HG02678 (cell line): ENCODE measurements around the gene ZNF516.

Experiments
- ATAC-seq: cut with Tn5 transposase; IDR thresholded peaks from one replicate; pipeline ENCODE4 v1.9.1; 2021; ENCODE audit warnings: mild to moderate bottlenecking, moderate library complexity; ENCODE audit not compliant: unreplicated experiment

ZNF516 gene

DNA sequence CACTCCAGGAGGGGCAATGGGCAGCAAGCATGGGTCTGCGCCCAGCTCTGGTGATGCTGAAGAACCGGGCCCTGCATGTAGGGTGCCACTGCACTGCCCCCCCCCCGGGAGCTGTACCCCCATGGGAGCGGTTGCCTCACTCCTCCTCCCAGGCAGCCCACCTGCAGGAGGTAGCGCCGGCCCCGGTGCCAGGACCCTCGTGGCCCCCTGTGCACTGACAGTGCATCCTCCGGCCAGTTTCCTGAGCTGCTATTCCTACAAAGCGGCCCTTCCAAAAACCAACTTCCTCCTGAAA lies 109.4 kb downstream of the ZNF516 start:
- ATAC-seq, result no peak

DNA sequence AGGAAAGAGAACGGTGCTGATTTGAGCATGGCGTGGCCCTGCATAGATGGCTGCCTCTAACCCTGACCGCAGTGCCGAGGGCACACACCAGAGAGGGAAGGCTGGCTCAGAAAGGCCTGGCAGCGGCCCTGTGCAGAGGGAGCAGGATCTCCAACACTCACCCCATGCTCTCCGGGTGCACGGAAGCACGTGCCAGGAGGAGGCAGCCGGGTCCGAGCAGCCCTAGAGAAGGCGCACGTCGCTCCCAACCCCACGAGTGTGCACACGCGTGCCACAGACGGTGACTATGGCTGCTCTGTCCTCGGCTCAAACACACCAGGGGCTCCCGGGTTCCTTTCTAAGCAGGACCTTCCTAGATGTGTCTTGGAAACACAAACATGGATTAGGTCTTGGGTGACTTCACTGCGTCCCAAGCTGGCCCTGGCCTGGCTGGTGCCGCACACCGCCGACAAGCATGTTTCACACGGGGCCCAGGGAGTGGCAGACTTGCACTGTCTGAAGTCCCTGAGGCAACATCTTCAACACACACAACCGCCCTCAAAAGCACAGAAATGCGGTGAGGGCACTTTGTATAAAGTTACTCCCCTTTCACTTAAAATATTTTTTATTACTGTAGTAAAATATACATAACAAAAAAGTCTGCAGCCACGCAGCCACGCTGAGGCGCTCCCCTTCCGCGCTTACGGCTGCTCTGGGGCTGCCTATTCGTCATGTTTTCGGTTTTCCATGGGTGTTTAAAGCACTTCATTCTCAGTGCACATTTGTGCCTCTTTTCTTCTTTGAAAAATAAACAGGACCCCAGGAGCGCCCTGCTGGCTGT lies 110.0 kb downstream of the ZNF516 start:
- ATAC-seq, result no peak

GRCh38 chr18:76384114-76384790 lies 110.8 kb downstream of the ZNF516 start:
- ATAC-seq, result no peak

GRCh38 chr18:76383636-76384035 lies 111.4 kb downstream of the ZNF516 start:
- no peak for ATAC-seq

DNA sequence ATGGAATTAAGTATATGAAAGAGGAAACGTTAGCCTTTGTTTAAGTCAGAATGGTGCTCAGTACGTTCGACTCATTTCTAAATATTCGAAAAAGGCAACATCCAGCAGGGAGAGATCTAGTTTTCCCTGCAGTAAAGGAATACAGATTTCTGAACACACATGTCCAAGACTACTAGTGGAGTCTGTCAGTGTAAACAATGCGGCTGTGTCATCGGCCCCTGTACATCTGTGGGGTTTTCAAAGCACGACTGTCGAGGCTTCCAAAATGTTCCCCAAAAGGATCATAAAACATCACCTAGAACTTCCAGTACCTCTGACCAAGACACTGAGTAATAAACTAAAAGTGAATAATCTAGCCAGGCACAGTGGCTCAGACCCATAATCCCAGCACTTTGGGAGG lies 112.8 kb downstream of the ZNF516 start:
- no peak for ATAC-seq

DNA sequence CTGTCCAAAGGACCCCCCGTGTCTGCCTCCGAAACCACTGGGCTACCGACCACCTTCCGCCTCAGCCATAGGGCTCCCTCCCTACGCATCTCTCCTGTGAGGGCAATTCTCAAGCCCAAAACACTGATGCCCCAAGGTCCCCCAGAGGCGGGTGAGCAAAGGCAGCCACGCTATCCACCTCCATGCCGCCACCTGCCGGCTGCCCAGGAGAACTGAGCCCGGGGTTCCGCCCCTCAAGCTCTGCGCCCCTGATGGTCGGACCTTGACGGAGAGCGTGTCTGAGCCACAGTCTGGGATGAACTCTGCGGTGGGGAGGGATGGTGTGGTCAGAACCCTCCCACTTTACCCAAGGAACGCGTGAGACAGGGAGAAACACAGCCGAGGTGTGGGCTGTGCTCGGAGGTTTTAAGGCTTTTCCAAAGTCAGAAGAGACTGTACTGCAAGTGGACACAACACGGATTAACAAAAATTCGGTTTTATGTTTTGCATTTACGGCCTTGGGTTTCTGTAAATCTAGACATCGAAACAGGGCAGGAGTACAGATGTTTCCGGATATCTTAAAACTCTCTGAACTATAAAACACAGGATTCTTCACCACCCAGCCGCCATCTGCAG lies 114.1 kb downstream of the ZNF516 start:
- ATAC-seq, result peak; percentile 40

DNA sequence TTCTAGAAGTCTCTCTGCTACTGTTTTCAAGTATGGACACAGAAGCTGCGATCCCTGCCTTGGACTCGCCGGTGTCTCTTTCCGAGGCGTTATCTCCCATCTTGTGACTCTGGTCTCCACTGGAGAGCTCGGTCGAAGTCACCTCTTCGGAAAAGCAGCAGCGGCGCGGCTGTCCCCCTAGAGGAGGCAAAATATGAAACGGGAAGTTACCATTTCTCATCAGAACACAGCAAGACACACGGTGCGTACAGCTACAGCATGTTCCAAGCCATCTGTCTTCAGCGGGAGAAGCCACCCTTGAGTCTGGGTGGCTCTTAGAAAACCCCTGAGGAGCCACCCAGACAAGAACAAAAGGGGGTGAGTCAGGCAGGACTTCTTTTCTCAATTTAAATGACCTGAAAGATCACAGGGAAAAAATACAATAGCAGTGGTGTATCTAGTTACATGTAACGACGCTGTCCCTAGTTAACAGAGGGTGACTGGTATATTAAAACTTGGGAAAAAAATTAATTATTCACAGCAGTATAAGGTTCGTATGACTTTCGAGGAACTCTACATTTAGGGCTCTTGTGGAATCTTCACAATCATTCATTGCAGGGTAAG lies 114.8 kb downstream of the ZNF516 start:
- no peak for ATAC-seq

- ATAC-seq, result no peak
Observed at GRCh38 chr18:76379226-76380126, 115.6 kb downstream of the ZNF516 start.

DNA sequence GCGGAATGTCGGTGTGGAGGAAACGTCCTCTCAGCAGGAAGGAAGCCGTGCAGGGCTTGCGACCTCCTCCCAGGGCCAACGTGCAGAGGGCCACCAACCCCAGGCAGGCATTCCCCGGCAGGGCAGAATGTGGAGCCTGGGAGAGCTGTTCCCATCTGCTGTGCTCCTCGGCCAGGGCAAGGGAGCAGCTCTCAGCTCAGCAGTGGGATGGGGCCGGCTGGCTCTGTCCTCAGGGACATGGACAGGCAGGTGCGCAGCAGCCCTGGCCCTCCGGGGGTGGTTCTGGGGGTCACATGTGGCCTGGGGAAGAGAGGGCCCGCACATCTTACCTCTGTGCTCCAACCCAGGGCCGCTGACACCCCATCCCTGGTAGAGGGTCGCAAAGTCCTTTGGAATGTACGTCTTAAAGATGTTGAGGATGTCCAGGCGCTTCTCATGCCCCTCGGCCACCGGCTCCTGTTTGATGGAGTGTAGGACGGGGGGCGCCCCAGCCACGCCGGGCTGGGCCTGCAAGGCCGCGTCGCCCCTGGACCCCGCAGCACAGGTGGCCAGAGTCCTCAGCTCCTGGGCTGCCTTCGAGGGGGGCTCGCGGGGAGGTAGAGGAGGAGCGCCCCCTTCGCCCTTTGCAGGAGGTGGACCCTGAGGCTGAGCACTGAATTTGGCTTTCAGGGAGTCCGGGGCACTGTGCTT lies 116.4 kb downstream of the ZNF516 start:
- ATAC-seq, result no peak

DNA sequence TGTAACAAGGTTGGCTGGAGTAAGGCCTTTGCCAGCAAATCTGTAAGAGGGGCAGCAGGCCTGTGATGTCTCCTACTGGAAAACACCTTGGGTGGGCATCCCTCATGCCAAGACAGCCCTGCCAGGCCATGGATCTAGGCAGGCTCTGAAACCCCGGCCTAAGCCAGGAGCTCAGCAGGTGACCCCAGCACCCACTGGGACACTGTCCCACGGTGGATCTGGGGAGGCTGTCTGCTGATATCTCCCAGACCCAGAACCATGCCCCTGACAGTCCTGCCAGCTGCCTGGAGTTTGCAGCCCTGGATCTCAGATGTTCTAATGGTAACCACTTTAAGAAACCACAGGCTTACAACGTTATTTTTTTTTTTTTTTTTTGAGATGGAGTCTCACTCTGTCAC lies 117.7 kb downstream of the ZNF516 start:
- ATAC-seq, result no peak

- ATAC-seq, result no peak
Observed at GRCh38 chr18:76376668-76377358, 118.2 kb downstream of the ZNF516 start.

DNA sequence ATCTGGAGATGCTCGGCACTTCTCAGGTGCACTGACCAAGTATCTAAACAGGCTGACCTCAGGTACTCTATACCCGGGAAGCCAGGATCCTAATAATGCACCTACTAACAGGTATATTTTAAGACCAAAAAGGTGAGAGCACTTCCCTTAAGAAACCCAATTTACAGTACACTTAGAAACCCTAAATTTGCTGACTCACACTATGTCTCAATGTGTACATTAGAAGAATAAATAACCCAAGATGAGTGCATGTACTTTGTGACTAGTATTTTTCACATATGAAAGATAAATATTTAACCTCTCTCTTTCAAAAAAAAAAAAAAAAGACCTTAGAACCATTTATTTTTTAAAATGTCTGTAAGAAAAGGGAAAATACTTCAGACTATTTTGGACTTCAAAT lies 118.8 kb downstream of the ZNF516 start:
- no peak for ATAC-seq

DNA sequence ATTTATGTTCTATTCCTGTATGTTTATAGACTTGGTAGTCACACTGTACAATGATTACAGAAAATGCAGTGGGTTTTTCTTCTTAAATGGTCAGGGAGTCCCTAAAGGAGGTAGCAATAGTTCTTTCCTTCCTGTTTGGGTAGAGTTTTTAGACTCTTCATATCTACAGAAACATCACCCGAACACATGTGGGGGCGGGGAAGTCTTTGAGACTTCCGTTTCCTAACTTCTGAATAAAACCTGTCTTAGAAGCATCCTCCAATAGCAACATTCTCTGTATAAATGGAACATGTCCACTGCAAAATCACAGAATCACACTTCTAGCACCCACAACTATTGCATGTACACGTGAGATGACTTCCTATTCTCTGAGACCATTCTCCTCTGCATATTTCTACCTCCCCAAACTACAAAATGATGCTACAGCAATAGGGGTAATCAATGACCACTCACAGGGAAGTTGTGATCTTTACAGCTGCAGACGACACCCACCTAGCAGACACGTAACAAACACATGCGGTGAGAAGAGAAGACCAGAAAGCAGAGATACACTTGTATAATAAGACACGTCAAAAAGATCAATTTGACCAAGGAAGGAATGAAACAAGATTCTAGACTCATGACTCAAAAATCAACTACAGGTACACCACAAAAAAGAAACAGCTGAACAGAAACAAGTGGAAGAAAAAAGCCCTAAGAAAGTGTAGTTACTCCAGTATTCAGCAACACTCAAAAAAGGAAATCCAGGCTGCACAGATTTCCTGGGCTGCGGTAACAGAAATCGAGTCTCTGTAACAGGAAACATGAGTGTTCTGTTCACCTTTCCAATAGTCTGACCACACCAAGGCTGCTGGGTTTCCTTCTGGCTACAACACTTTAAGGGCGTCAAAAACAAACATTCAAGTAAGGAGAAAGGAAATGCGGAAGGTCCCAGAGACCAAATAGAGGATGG lies 120.4 kb downstream of the ZNF516 start:
- ATAC-seq, result peak; percentile 81

DNA sequence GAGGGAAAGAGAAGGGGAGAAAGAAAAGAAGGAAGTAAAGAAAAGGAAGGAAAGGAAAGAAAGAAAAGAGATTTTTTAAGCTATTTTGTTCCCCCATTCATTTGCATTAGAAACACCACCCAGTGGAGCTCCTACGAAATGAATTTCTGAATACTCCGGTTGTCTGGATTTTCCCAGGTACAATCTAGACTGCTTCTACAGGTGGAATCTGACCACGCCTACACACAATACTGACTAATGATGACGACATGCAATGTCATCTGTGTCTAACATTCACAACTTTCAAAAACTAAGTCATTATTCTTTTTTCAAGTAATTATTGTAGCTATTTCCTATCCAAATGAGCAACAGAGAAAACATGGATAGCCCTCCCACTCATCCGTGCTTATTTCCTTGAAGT lies 121.7 kb downstream of the ZNF516 start:
- no peak for ATAC-seq

GRCh38 chr18:76371301-76372203 lies 123.5 kb downstream of the ZNF516 start:
- ATAC-seq, result no peak

GRCh38 chr18:76370686-76371085 lies 124.4 kb downstream of the ZNF516 start:
- no peak for ATAC-seq

DNA sequence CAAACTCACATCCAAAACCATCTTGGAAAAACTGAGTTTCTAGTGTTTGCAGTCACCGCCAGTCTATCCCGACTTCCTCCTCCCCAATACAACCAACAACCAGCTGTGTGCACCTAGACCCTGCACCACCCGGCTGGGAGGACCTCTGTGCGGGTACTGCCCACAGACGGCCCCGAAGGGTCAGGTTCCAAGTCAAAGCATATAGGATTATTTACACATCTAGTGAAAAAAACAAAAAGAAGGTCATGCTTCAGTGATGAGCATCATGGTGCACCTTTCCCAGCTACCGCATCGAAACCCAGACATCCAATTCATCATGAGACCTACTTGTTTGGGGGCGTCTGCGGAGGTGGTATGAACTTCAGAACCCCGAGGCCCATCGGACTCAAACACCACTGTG lies 124.8 kb downstream of the ZNF516 start:
- ATAC-seq, result no peak

GRCh38 chr18:76369791-76370190 lies 125.3 kb downstream of the ZNF516 start:
- no peak for ATAC-seq
